Right lobe of liver (tissue), 4 donors: Measurements from ENCODE around the gene CLRN1.

Source experiments
- POLR2A ChIP-seq: fragments of 450-650 bp; IDR thresholded peaks from one replicate; pipeline ENCODE4 v1.6.1; 2017; ENCODE audit warnings: antibody characterized with exemption, mild to moderate bottlenecking
- TF ChIP-seq, protein P1 (sequence below), 4 donors: fragments of 200-600 bp in 3 of 4; fragments of 450-650 bp in 1 of 4; IDR thresholded peaks; one replicate each; pipeline versions ENCODE4 v1.5.1 to v1.8.0; 2016 to 2022; ENCODE audit warnings: antibody characterized with exemption in 4 of 4, mild to moderate bottlenecking in 2 of 4
- donor health status: DM: no; HTN: no; CAD: no.
- donor health status: DM: no; HTN: no; CAD: no.
- donor health status: DM: no; HTN: yes; CAD: no.

DNA sequence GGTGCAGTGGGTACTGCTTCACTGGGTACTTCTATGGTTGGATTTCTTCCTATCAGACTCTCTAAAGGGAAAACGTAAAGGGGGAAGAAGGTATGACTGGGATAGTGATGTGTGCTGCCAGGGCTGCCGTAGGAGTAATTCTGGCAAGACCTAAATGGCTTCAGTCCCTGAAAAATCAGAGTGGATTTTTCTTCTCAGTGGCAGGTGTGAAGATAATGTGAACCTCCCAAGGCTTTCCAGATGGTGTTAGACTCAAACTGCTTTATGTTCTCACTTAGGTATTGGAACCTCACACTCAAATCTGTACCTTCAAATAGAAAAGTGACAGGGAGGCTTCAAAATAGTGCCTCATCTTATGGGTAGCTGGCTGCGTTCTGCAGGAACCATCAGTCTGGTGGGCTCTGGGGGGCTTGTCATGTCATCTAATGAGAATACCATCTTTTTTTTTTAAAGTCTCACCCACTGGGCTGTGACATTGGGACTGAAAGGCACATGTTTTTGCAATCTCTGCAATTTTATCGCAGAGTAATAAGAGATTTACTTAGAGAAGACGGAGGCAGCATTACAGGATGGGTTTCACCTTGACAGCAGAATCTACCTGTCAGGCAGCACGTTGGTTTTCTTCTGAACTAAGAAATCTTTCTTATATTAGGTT, 95.8 kb downstream of the CLRN1 start:
- TF ChIP-seq, protein P1, sequence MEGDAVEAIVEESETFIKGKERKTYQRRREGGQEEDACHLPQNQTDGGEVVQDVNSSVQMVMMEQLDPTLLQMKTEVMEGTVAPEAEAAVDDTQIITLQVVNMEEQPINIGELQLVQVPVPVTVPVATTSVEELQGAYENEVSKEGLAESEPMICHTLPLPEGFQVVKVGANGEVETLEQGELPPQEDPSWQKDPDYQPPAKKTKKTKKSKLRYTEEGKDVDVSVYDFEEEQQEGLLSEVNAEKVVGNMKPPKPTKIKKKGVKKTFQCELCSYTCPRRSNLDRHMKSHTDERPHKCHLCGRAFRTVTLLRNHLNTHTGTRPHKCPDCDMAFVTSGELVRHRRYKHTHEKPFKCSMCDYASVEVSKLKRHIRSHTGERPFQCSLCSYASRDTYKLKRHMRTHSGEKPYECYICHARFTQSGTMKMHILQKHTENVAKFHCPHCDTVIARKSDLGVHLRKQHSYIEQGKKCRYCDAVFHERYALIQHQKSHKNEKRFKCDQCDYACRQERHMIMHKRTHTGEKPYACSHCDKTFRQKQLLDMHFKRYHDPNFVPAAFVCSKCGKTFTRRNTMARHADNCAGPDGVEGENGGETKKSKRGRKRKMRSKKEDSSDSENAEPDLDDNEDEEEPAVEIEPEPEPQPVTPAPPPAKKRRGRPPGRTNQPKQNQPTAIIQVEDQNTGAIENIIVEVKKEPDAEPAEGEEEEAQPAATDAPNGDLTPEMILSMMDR (IDR thresholded peaks at IDR 0.05) = no peak
- no peak for TF ChIP-seq POLR2A
